Measurements from ENCODE around the gene PPM1K.

- no peak for TF ChIP-seq CTCF (IDR thresholded peaks at IDR 0.05)
- TF ChIP-seq POLR2A (IDR thresholded peaks at IDR 0.05) = no peak
Observed at GRCh38 chr4:88242144-88242543, 42.2 kb downstream of the PPM1K start.
